Neuron (in vitro differentiated cells): ENCODE measurements around the gene CFAP161.
"Not testable (repeated sequence)": the region's sequence is repeated elsewhere in the genome, so short reads cannot be mapped to it uniquely, and the experiment has no call there.

Experiments
- H2AFZ ChIP-seq: one replicate; pipeline ENCODE4 v1.6.1; 2013; ENCODE audit warnings: low read depth, mild to moderate bottlenecking, inconsistent platforms, low read length, moderate library complexity
- H3K27me3 ChIP-seq: one replicate; pipeline ENCODE4 v1.6.1; 2013; ENCODE audit warnings: low read length; ENCODE audit not compliant: insufficient read depth
- H3K36me3 ChIP-seq: one replicate; pipeline ENCODE4 v1.6.1; 2013; ENCODE audit warnings: low read length; ENCODE audit not compliant: insufficient read depth
- H3K4me1 ChIP-seq: one replicate; pipeline ENCODE4 v1.6.1; 2013; ENCODE audit warnings: low read length; ENCODE audit not compliant: insufficient read depth
- H3K4me3 ChIP-seq: 2 replicates; pipeline ENCODE4 v1.5.1; 2013; ENCODE audit warnings: mild to moderate bottlenecking, low read length, moderate library complexity
- H3K9me3 ChIP-seq: one replicate; pipeline ENCODE4 v1.6.1; 2013; ENCODE audit warnings: low read length

CFAP161 gene

GRCh38 chr15:81113204-81113657 is 20.8 kb upstream of the CFAP161 start:
- Histone ChIP-seq H3K36me3 (no peaks in the 10 kb centered on the region), H3K4me1 (no peaks in the 10 kb centered on the region), H3K27me3 (peaks cover 15% of the 10 kb centered on the region), H3K4me3 (no peak overlapping the region), H2AFZ (no peak overlapping the region), H3K9me3 (no peaks in the 10 kb centered on the region)

GRCh38 chr15:81113861-81114291 is 20.2 kb upstream of the CFAP161 start:
- Histone ChIP-seq H3K36me3 (no peaks in the 10 kb centered on the region), H3K27me3 (peaks cover 16% of the 10 kb centered on the region), H2AFZ (no peak overlapping the region), H3K9me3 (no peaks in the 10 kb centered on the region), H3K4me3 (no peak overlapping the region), H3K4me1 (no peaks in the 10 kb centered on the region)

GRCh38 chr15:81115054-81115939 is 18.8 kb upstream of the CFAP161 start:
- H3K27me3 ChIP-seq = peaks cover 14% of the 10 kb centered on the region
- H3K4me1 ChIP-seq = no peaks in the 10 kb centered on the region
- H3K36me3 ChIP-seq = no peaks in the 10 kb centered on the region
- no peak overlapping the region for H2AFZ ChIP-seq
- H3K9me3 ChIP-seq = no peaks in the 10 kb centered on the region
- no peak overlapping the region for H3K4me3 ChIP-seq

- Histone ChIP-seq H3K36me3 (no peaks in the 10 kb centered on the region), H3K9me3 (no peaks in the 10 kb centered on the region), H3K27me3 (peaks cover 7% of the 10 kb centered on the region), H2AFZ (no peak overlapping the region), H3K4me1 (no peaks in the 10 kb centered on the region), H3K4me3 (no peak overlapping the region)
Observed at GRCh38 chr15:81117136-81117535, 16.9 kb upstream of the CFAP161 start.

- Histone ChIP-seq H2AFZ (no peak overlapping the region), H3K4me1 (no peaks in the 10 kb centered on the region), H3K27me3 (peaks cover 7% of the 10 kb centered on the region), H3K36me3 (no peaks in the 10 kb centered on the region), H3K9me3 (no peaks in the 10 kb centered on the region), H3K4me3 (no peak overlapping the region)
Observed at GRCh38 chr15:81117581-81117980, 16.5 kb upstream of the CFAP161 start.

GRCh38 chr15:81118361-81118760 is 15.7 kb upstream of the CFAP161 start:
- H3K4me1 ChIP-seq = no peaks in the 10 kb centered on the region
- no peak overlapping the region for H3K4me3 ChIP-seq

GRCh38 chr15:81120069-81120468 is 14.0 kb upstream of the CFAP161 start:
- Histone ChIP-seq H3K4me3 (no peak overlapping the region), H3K9me3 (no peaks in the 10 kb centered on the region), H3K4me1 (no peaks in the 10 kb centered on the region), H2AFZ (no peak overlapping the region), H3K27me3 (peaks cover 7% of the 10 kb centered on the region), H3K36me3 (no peaks in the 10 kb centered on the region)

More at GRCh38 chr15:81118361-81118760, 15.7 kb upstream of the CFAP161 start:
- peaks cover 7% of the 10 kb centered on the region for H3K27me3 ChIP-seq
- no peak overlapping the region for H2AFZ ChIP-seq
- H3K36me3 ChIP-seq = no peaks in the 10 kb centered on the region
- H3K9me3 ChIP-seq = no peaks in the 10 kb centered on the region

GRCh38 chr15:81126892-81127291 is 7.2 kb upstream of the CFAP161 start:
- H2AFZ ChIP-seq = no peak overlapping the region
- H3K27me3 ChIP-seq = no peaks in the 10 kb centered on the region
- no peaks in the 10 kb centered on the region for H3K4me1 ChIP-seq
- H3K36me3 ChIP-seq = no peaks in the 10 kb centered on the region
- H3K4me3 ChIP-seq = no peak overlapping the region
- H3K9me3 ChIP-seq = no peaks in the 10 kb centered on the region

- not testable (repeated sequence) for H3K9me3 ChIP-seq, H3K4me3 ChIP-seq, H2AFZ ChIP-seq, H3K4me1 ChIP-seq, H3K27me3 ChIP-seq, H3K36me3 ChIP-seq
Observed at GRCh38 chr15:81141478-81141877, 7.4 kb downstream of the CFAP161 start.

- H3K9me3 ChIP-seq = no peaks in the 10 kb centered on the region
- no peak overlapping the region for H2AFZ ChIP-seq
- peaks cover 3% of the 10 kb centered on the region for H3K27me3 ChIP-seq
- H3K36me3 ChIP-seq = no peaks in the 10 kb centered on the region
- H3K4me1 ChIP-seq = no peaks in the 10 kb centered on the region
- H3K4me3 ChIP-seq = no peak overlapping the region
Observed at GRCh38 chr15:81146006-81146405, 11.9 kb downstream of the CFAP161 start.

- Histone ChIP-seq H3K36me3 (no peaks in the 10 kb centered on the region), H3K4me3 (no peak overlapping the region), H3K27me3 (peaks cover 3% of the 10 kb centered on the region), H2AFZ (no peak overlapping the region), H3K4me1 (no peaks in the 10 kb centered on the region), H3K9me3 (no peaks in the 10 kb centered on the region)
Observed at GRCh38 chr15:81146466-81146865, 12.4 kb downstream of the CFAP161 start.

- no peaks in the 10 kb centered on the region for H3K4me1 ChIP-seq
- H3K4me3 ChIP-seq = no peak overlapping the region
- H2AFZ ChIP-seq = no peak overlapping the region
- no peaks in the 10 kb centered on the region for H3K36me3 ChIP-seq
- H3K9me3 ChIP-seq = no peaks in the 10 kb centered on the region
- H3K27me3 ChIP-seq = no peaks in the 10 kb centered on the region
Observed at GRCh38 chr15:81151389-81151788, 17.3 kb downstream of the CFAP161 start.

- Histone ChIP-seq H2AFZ (no peak overlapping the region), H3K4me1 (no peaks in the 10 kb centered on the region), H3K9me3 (no peaks in the 10 kb centered on the region), H3K36me3 (no peaks in the 10 kb centered on the region), H3K4me3 (no peak overlapping the region), H3K27me3 (no peaks in the 10 kb centered on the region)
Observed at GRCh38 chr15:81152339-81152738, 18.3 kb downstream of the CFAP161 start.

GRCh38 chr15:81152799-81153198 is 18.7 kb downstream of the CFAP161 start:
- Histone ChIP-seq H3K4me3 (no peak overlapping the region), H2AFZ (no peak overlapping the region), H3K36me3 (no peaks in the 10 kb centered on the region), H3K4me1 (no peaks in the 10 kb centered on the region), H3K9me3 (no peaks in the 10 kb centered on the region), H3K27me3 (no peaks in the 10 kb centered on the region)
